ENCODE data around the gene ERBIN.
"Not testable (repeated sequence)": the region's sequence is repeated elsewhere in the genome, so short reads cannot be mapped to it uniquely, and the experiment has no call there.

Gene ERBIN

DNA sequence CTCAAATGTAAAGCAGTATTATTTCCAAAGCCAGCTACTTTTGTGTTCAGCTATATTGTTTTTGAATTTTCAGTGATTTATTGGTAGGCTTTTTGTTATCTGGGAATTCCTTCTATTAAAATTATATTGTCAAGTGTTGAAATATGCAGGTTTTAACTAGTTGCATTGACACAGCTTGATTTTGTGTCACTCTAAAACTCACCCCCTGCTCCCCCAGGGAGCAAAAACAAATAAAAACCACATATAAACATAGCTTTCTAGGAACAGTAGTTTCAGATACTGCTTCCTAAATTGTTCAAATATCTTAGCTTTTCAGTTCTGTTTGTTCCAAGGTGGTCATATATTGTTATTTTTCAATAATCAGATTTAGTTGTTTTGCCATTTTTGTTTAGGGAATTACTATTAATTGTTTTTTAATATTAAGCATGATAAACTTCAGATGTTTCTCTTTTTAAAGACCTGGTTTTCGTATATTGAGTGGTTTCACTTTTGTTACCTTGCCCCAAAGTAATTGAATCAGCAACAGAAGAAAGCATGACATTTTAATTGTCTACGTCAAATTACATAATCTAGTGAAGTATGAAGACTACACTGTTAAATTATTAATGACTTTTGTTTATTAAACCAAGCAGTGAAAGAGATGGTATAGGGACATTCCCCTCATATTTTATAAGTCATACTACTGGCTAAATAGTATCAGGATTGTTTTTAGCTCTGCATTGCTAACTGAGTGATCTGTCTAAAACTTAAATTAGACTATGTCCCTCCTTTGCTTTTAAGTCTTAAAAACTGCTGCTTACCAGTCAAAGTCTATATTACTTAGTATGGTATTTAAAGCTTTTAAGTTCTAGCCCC is 43.4 kb downstream of the ERBIN start:
- no peak for DNase-seq

DNA sequence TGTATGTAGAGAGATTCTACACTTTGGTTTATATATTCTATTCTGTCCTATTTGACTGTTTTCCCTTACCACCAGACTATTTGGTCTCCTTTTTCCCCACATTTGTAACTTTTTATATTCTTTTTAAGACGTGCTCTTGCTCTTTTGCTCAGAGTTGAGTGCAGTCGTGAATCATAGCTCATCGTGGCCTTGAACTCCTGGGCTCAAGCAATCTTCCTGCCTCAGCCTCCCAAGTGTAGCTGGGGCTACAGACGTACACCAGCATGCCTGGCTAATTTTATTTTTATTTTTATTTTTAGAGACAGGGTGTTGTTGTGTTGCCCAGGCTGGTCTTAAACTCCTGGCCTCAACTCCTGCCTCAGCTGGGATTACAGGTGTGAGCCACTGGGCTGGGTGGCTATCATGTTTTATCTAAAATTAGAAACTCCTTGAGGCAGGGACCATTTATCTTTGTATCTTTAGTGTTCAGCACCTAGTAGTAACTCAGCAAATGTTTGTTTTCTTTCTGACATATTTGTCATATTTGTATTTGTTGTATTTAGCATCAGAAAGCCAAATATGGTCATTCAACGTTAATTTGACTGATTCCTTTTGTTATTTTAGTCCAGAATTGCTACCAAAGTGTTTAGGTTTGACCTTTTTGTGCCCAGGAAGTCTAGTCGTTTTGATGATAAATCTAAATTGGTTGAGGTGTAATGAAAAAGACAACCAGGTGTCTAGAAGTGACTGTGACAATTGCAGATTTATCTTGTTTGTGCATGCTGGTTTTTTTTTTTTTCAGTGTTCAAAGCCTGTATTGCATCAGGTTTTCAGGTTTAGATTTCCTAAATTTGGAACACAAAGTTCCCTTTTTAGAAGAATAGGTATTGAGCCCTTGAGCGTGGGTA is 44.3 kb downstream of the ERBIN start:
- no peak for DNase-seq

DNA sequence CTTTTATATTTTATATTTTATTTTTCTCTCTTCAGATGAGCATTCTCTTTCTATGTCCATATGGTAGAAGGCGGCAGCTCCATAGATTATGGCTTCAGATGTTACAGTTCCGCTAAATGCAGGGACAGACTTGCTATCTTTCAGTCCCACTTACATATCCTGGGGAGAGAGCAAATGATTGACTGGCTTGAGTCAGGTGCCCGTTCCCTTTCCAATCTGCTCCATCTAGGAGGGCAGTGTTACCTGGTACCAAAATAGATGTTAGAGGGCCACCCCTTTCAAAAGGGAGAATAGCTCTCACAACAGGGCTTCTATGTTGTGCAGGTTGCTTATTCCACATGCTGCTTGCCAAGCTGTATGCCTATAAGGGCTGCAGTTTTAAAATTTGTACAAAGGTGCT is 45.3 kb downstream of the ERBIN start:
- DNase-seq: no peak

DNA sequence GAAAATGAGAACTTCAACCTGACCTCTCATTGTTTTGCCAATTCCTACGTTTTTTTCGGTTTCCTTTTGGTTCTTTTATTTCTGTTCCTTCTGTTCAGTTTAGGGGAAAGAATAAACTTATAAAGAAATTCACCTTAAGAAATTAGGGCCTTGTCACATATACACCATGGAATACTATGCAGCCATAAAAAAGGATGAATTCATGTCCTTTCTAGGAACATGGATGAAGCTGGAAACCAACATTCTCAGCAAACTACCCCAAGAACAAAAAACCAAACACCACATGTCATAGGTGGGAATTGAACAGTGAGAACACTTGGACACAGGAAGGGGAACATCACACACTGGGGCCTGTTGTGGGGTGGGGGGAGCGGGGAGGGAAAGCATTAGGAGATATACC is 46.5 kb downstream of the ERBIN start:
- DNase-seq: not testable (repeated sequence)

DNA sequence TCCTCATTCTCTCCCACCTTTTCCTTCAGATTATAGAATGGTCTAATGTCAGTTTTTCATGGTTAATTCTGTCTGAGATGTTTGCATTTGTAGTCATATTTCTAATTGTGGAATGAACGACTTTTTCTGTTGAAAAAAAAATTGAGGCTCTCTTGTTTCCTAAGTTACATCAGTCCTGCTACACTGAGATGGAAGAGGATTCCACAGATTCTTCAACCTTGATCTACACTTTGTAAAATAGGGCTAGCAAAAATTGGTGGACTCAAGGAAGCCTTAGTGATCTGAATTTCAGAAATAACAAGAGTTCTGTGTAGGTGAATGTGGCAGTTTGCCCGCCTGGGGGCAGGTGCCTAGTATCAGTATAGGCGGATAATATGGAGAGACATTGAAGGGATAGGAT is 51.9 kb downstream of the ERBIN start:
- DNase-seq: no peak

DNA sequence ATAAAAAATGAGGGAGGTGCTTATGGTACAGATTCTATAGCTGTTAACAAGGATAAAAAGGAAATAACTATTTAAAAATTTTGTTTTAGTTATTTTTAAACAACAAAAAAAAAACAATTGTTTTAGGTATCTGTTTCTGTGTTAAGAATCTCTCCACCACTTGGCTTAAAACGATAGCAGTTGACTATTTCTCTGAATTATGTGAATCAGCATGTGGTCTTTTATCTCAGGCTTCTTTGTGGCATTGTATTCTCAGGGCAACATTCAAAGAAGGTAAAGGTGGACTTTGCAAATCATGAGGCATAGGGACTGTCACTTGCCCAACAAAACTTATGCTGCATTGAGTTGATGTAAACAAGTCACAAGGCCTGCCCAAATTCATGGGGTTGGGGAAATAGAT is 55.2 kb downstream of the ERBIN start:
- no peak for DNase-seq

DNA sequence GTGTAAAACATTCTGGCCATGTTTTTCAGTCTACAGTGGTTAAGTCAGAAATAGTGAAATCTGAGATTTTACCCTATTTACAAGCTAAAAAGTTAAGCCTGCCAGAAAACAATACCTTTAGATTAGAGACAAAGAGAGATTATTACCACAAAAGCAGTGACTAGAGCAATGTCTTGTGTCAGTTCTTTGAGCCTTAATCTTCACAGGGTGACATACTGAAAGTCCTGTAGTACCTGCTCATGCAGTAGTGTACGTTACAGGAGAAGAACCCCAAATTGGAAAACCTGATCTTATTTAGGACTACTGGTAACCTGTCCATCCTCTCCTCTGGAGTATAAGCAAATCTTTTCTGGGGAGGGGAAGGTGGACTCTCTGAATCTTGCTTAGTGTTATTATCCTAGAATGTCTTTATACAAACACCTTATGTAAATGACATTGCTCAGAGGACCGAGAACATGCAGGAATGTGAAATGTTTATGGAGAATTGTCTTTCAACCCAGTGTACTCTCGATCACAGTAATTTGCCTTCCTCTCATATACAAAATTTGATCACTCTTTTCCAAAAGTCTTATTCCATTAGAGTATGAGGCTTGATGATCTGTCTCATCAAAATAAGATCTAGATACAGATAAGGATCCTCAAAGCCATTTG is 55.7 kb downstream of the ERBIN start:
- no peak for DNase-seq

DNA sequence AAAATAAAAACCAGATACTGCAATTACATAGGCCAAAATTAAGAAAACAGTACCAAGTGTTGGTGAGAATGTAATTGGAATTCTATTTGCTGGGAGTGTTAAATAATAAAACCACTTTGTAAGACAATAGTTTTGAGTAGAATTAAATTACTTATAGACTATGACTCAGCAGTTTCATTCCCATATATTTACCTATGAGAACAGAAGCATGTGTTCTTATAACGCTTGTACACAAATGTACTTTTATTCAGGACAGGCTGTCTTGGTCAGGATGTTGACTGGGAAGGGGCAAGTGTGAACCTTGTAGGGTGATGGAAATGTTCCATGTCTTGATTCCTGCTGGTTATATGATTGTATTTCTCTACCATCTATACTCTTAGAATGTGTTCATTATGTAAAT is 56.3 kb downstream of the ERBIN start:
- no peak for DNase-seq

DNA sequence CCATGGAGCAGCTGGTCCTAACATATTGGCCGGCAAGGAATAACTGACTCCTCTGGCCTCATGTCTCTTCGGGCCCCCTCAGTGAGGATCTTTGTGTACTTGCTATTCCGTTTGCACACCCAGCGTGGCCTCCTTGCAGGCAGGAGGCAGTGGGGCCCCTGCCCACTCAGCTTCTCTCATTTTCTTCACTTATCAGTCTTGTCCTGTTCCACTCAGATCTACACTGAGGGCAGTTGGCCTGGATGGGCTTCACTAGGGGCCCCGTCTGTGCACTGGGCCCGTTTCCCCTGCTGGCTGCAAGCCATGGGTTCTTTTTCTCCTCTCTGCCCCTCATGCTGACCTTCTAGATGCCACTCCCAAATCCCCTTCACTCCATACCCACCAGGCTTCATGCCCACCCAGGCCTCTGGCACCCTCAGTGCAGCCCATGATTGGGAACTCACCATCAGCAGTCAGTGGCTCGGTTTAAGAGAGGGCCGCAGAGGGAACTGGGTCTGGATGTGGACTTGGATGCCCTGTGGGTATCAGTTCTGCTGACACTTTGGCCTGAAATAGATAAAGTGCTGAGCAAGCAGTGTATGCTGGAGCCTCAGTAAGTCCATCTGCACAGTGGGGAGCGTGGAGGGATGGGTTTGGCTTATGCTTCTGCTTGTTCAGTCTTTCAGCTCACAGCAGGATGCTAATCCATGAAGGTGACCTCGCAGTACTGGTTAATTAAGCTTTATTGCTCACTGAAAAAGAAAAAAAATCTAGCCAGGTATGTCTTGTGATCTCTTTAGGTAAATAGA is 57.9 kb downstream of the ERBIN start:
- DNase-seq: no peak

DNA sequence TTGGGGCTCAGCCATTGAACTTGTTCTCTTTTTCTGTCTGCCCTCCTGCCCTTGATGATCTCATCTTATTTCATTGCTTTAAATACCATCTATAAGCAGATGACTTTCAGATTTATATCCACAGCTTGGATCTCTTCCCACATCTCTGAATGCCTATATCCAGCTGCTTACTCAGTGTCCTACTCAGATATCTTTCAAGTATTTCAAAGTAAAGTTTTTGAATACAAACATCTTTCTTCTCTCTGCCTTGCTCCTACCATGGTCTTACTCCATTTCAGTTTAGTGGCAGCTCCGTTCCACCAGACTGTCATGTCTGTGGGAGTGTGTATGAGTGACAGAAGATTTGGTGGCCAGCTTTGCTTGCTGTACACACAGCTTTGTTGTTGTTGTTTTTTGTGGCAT is 59.7 kb downstream of the ERBIN start:
- no peak for DNase-seq

DNA sequence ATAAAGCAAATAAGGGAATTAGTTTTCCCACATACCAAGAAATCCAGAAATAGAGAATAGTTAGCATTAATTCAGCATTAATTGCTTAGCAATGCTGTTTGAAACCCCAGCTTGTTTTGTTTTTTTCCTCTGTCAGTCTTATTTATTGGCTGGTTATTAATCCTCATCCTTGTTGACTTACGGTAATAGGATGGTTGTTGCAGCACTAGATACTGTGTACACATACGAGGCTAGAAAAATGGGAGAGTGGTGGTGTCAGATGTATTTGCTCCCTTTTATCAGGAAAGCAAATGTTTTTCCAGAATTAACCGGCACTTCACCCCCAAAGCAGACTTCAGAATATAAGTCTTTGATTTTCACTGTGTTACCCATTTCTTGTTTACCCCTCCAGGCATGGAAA is 60.4 kb downstream of the ERBIN start:
- no peak for DNase-seq

DNA sequence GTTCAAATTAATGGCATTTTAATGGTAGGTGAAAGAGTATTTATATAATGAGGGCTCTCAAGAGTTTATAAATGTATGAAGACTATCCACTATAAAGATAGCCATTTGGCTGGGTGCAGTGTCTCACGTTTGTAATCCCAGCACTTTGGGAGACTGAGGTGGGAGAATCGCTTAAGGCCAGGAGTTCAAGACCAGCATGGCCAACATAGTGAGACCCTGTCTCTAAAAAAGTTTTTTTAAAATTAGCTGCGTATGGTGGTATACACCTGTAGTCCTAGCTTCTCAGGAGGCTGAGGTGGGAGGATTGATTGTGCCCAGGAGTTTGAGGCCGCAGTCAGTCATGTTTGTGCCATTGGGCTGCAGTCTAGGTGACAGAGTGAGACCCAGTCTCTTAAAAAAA is 61.6 kb downstream of the ERBIN start:
- no peak for DNase-seq

DNA sequence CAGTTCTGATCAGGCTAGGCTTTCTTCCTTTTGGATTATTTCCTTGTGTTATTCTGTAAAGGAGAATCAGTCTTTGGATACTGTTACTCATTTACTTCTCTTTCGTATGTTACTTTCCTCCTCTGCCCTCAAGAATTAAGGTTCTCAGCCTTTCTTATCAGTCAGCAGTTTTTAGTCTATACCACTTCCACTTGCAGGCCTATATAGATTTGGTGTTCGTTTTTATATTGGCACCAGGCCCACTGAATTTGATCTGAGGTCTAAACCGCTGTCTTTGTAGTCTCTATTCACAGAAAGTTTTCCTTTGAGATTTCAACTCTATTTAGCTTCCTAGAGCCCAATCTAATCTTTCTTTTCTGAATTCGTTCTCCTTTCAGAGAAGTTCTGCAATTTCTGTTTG is 62.8 kb downstream of the ERBIN start:
- no peak for DNase-seq

DNA sequence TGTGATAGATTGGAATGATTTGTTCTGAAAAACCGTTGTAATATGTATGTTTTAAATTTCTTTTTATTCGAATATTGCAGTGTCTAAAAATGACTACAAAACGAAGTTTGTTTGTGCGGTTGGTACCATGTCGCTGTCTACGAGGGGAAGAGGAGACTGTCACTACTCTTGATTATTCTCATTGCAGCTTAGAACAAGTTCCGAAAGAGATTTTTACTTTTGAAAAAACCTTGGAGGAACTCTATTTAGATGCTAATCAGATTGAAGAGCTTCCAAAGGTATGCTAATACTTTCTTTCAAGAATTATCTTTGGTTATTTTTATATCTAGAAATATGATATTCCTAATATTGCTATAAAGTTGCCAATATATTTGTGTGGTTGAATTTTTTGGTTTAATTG is 66.3 kb downstream of the ERBIN start:
- no peak for DNase-seq

DNA sequence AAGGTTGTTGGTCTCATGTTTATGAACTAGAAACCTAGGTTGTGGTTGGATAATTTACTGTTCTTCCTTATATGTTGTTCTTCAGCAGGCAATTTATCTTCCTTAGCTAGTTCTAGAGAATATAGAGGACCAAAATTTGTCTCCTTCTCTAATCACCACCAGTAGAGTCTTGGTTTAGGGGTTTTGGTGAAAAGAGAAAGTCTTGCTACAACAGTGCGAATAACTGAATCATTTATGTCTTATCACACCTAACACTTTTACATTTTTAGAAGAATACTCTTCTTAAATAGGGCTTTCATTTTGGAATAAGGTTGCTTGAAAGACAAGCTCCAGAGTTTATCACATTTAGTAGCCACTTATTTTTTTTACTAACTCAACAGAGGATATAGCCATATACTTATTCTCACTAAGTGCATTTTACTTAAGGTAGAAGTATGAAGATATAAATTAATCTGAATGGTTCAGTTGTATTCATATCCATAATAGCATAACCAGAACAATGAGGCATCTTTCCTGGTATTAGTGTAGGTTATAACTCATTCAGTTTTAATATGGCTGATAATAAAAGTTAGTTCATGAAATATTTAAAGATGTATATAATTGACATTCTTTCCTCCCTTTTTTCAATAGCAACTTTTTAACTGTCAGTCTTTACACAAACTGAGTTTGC is 67.9 kb downstream of the ERBIN start:
- no peak for DNase-seq

DNA sequence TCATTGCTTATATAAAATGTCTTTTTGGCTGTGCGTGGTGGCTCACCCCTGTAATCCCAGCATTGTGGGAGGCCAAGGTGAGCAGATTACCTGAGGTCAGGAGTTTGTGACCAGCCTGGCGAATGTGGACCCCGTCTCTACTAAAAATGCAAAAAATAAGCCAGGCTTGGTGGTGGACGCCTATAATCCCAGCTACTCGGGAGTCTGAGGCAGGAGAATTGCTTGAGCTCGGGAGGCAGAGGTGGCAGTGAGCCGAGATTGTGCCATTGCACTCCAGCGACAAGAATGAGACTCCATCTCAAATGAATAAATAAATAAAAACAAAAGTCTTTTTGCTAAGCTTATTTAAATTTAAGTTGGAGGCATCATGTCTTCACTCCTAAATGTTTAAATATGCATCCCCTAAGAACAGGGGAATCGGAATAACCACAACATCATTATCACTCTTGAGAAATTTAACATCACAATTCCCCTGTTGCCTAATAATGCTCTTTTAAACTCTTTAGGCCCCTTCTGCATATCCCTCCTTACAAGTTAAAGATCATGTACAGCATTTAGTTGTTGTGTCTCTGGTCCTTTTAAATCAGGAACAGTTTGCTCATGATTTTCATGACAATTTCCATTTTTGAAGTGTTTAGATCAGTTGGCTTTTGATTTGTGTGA is 72.8 kb downstream of the ERBIN start:
- DNase-seq: no peak

DNA sequence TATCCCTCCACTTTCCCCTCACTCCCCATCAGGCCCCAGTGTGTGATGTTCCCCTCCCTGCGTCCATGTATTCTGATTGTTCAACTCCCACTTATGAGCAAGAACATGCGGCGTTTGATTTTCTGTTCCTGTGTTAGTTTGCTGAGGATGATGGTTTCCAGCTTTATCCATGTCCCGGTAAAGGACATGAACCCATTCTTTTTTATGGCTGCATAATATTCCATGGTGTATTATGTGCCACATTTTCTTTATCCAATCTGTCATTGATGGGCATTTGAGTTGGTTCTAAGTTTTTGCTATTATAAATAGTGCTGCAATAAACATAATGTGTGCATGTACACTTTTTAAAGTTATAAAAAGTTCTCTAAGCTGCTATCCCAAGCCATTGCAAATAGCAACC is 75.6 kb downstream of the ERBIN start:
- DNase-seq: no peak

DNA sequence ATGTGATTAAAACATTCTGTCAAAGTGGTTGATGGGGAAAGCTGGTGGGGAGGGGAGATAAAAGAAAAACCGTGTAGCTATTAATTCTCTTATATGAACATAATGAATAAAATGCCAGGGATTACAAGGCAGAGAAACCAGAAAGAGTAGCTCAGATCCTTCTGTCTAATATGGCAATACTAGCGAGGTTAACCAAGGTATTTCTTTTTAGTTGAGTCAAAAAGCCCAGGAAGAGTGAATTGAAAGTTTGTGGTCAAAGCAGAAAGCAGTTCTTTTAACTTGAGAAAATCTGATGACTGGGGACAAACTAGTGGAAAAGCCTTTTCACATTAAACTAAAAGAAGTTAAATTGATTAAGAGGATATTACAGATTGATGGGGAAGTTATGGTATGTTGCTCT is 76.0 kb downstream of the ERBIN start:
- no peak for DNase-seq

DNA sequence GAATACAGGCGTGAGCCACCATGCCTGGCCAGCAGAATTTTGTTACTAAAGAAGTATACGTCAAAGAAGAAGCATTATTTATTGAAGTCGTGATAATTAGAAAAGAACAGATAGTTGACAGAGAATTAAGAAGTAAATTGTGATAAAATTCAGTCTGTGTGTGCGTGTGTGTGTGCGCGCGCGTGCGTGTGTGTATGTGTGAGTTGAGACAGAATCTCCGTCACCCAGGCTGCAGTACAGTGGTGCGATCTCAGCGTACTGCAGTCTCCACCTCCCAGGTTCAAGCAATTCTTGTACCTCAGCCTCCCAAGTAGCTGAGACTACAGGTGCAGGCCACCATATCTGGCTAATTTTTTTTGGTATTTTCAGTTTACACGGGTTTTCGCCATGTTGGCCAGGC is 77.8 kb downstream of the ERBIN start:
- no peak for DNase-seq

DNA sequence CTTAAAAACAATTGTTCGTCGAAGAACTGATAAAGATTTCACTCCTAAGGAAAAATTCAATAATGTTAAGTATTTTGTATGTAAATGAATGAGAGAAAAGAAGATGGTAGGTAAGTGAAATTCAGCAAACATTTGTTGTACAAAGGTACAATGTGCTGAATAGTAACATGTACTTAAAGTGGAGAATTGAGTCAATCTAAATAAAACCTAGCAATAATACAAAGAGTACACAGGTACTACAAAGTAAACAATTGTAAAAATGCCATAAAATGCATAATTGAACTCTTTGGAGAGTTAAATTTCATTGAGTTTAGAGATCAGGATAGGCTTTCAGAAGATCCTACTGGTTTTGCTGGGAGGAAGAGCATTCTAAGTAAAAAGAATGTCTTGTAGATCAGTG is 82.9 kb downstream of the ERBIN start:
- DNase-seq: no peak

DNA sequence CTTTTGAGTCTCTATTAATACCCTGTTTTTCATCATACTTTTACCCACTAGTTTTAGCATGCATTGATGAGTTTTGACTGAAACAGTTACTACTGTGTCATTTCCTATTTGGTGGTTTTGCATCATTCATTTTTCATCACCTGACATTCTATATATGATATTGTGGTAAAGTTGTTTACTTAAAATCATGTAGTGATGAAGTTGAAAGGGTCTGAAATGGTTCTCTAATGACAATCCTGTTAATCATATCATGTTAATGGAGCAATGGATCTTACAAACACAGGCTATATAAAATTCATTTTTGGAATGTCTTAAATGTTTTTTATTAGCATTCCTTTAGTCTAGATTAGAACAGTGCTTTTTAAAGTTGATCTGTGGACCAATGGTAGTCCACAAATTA is 84.1 kb downstream of the ERBIN start:
- peak in 1 of 2 donors; percentile 21 for DNase-seq

DNA sequence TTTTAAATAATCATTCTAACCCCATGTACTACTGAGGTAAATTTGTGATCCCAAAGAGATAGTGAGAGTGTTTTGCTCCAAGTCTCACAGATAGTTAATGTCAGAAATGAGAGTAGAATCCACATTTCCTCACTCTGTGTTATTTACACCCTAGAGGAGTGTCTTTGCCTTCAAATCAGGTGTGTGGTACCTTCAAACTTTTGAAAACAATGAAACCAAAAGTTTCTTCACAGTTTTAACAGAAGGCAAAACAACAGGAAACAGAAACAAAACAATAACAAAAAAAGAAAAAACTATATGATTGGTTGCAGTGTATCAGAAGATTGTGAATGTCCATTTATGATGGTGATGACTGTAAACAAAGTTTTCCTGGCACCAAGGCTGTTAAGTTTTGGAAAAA is 85.9 kb downstream of the ERBIN start:
- peak in 1 of 2 donors; percentile 2 for DNase-seq

All from CD4-positive, alpha-beta T cell treated with Interferon alpha-2 for 1 hour (primary cell).